A549 (cell line): ENCODE measurements around the gene SEMA5A.

Experiments used
- CEBPB ChIP-seq, 2 experiments: fragments of >200 bp in 1 of 2; sonication (Bioruptor Twin) in 1 of 2; formaldehyde crosslinking in 1 of 2; IDR thresholded peaks; 2 replicates each; pipeline ENCODE4 v1.6.1; 2012 to 2016
- CHD4 ChIP-seq: fragments of 200-600 bp; sonication (generic); IDR thresholded peaks from 2 replicates; pipeline ENCODE4 v1.6.1; 2016; ENCODE audit warnings: antibody characterized with exemption, mild to moderate bottlenecking, borderline replicate concordance
- CTCF ChIP-seq: fragments of >200 bp; sonication (Bioruptor Twin); formaldehyde crosslinking; IDR thresholded peaks from 3 replicates; pipeline ENCODE4 v1.5.1; 2016
- ELK1 ChIP-seq: fragments of 150-350 bp; IDR thresholded peaks from 2 replicates; pipeline ENCODE4 v1.6.1; 2014; ENCODE audit warnings: low read depth, mild to moderate bottlenecking, low read length
- EP300 ChIP-seq, 2 experiments: fragments of >200 bp; sonication (Bioruptor Twin); formaldehyde crosslinking; IDR thresholded peaks; 2 replicates in 1 of 2; 3 replicates in 1 of 2; pipeline ENCODE4 v1.6.1; 2016 to 2017
- FOXS1 ChIP-seq: fragments of 250-450 bp; sonication (Bioruptor Pico); IDR thresholded peaks from 2 replicates; pipeline ENCODE4 v1.5.0; 2020; ENCODE audit warnings: mild to moderate bottlenecking, moderate library complexity
- MAX ChIP-seq: IDR thresholded peaks from 2 replicates; pipeline ENCODE4 v1.6.1; 2012
- NFE2L2 ChIP-seq: fragments of 150-350 bp; conservative IDR thresholded peaks from 2 replicates; pipeline ENCODE4 v1.6.1; 2014; ENCODE audit warnings: low read length
- POLR2A ChIP-seq: IDR thresholded peaks from 2 replicates; pipeline ENCODE4 v1.6.1; 2012; ENCODE audit warnings: mild to moderate bottlenecking, low read length
- REST ChIP-seq: fragments of 200-600 bp; sonication (generic); IDR thresholded peaks from 2 replicates; pipeline ENCODE4 v1.6.1; 2016; ENCODE audit warnings: antibody characterized with exemption, mild to moderate bottlenecking, moderate library complexity
- RFX5 ChIP-seq: fragments of 450-650 bp; IDR thresholded peaks from 2 replicates; pipeline ENCODE4 v1.7.1; 2014; ENCODE audit warnings: antibody characterized with exemption, mild to moderate bottlenecking, moderate library complexity
- ZSCAN20 ChIP-seq: fragments of 250-450 bp; sonication (Bioruptor Pico); IDR thresholded peaks from 2 replicates; pipeline ENCODE4 v1.8.0; 2022; ENCODE audit warnings: mild to moderate bottlenecking, moderate library complexity

GRCh38 chr5:9455826-9456434 is 89.9 kb downstream of the SEMA5A start:
- TF ChIP-seq POLR2A: no peak
- no peak for TF ChIP-seq CTCF
- no peak for TF ChIP-seq NFE2L2
- TF ChIP-seq EP300 (IDR thresholded peaks at IDR 0.05): no peak
- no peak for TF ChIP-seq ELK1
- TF ChIP-seq REST: no peak
- no peak for TF ChIP-seq CEBPB (IDR thresholded peaks at IDR 0.05)
- TF ChIP-seq ZSCAN20 (CRISPR knock-in tag): no peak
- TF ChIP-seq CHD4: no peak
- no peak for TF ChIP-seq MAX
- TF ChIP-seq FOXS1: no peak
- no peak for TF ChIP-seq RFX5
